Measurements from ENCODE around the gene HLF.

Gene HLF

GRCh38 chr17:55345132-55345531, 80.4 kb downstream of the HLF start:
- no peak for TF ChIP-seq CTCF (IDR thresholded peaks at IDR 0.05; ENCODE audit: control insufficient read depth, extremely low read depth, insufficient read depth)
- no peak for DNase-seq (ENCODE audit: low read depth)
- H3K4me3 ChIP-seq (ENCODE audit: low read depth, low read length) = no peak overlapping the region

DNA sequence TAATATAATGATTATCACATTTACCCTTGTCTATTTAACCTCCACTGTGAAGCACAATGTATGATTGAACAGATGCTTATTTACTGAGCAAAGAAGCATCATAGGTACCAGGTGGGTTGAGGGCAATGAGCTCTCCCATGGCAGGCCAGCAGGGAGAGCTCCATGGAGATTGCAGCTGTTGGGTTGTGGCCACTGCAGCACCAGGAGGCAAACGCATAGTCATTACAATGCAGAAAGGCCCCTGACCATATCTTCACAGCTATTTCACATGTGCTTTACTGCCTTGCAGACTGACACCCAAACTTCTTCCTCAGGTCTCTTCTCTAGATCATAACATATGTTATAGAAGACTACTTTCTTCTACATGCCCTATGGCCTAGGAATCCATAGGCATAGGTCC, 81.9 kb downstream of the HLF start:
- no peak for TF ChIP-seq CTCF (IDR thresholded peaks at IDR 0.05; ENCODE audit: control insufficient read depth, extremely low read depth, insufficient read depth)
- no peak overlapping the region for H3K4me3 ChIP-seq (ENCODE audit: low read depth, low read length)
- no peak for DNase-seq (ENCODE audit: low read depth)

DNA sequence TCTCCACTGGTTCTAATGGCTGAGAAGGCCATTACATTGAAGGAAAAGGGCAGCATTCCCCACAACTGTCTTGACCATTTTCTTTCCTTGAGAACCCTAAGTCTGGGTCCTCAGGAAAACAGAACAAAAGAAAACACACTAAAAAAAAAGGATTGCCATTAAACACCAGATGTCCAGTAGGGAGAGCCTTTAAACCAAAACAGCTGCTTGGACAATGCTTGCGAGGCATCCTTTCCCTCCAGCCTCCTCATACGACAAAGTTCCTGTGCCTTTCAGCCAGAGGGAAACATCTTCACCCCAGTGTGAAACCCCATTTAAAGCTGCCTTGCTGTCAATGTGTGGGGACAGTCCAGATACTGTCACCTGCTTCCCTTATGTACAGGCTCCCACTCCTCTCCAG, 82.6 kb downstream of the HLF start:
- TF ChIP-seq CTCF (IDR thresholded peaks at IDR 0.05; ENCODE audit: control insufficient read depth, extremely low read depth, insufficient read depth) = no peak
- H3K4me3 ChIP-seq (ENCODE audit: low read depth, low read length) = no peak overlapping the region
- no peak for DNase-seq (ENCODE audit: low read depth)

DNA sequence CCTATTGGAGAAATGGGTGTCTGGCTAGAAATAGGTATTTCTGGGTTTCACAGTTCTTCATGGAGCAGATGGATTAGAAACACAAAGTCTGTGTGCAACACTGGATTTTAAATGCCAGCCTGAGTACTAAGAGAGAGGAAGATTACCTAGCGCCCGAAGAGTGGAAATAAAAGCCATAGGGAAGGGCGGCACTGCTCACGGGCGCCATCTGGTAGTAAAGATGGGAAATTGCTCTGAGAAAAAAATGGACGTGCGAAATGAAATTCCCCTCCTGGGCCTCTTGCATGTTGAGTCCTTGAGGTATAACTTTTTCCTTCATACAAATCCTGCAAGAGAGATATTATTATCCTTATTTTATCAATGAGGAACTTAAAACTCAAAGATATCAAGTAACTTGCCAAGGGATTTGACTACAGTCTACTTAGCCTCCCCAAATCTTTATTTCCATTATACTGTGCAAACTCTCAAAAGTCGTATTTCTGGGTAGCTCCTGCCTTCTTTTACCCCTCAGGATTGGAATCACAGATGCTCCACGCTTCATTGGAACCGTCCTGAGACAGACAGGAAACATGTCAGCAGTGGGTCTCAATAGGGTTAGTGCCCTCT, 84.1 kb downstream of the HLF start:
- no peak overlapping the region for H3K4me3 ChIP-seq (ENCODE audit: low read depth, low read length)
- DNase-seq (ENCODE audit: low read depth) = no peak

GRCh38 chr17:55350825-55351205, 86.1 kb downstream of the HLF start:
- no peak for DNase-seq (ENCODE audit: low read depth)
- TF ChIP-seq CTCF (IDR thresholded peaks at IDR 0.05; ENCODE audit: control insufficient read depth, extremely low read depth, insufficient read depth) = no peak
- H3K4me3 ChIP-seq (ENCODE audit: low read depth, low read length) = no peak overlapping the region

More for the DNA sequence above, 84.1 kb downstream of the HLF start:
- peak; percentile 84 for TF ChIP-seq CTCF (IDR thresholded peaks at IDR 0.05; ENCODE audit: control insufficient read depth, extremely low read depth, insufficient read depth)

GRCh38 chr17:55351226-55351625, 86.5 kb downstream of the HLF start:
- TF ChIP-seq CTCF (IDR thresholded peaks at IDR 0.05; ENCODE audit: control insufficient read depth, extremely low read depth, insufficient read depth) = no peak
- H3K4me3 ChIP-seq (ENCODE audit: low read depth, low read length) = no peak overlapping the region
- DNase-seq (ENCODE audit: low read depth) = no peak

DNA sequence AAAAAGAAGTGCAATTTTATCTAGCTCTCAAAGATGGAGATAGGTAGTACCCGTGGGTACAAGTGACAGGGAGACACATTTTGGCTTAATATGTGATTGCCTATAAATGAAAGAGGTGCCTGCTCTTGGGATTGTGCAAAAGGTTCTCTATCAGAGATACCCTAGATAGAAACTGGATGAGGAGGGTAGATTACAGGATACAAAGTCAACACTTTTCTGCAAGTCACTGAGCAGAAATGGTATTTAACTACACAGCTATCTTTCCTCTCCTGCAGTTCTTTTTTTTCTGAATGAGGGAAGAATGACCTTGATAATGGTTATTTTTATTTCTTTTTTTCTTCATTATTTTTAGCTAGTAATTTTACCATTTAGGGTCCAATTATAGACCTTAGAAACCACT, 89.2 kb downstream of the HLF start:
- no peak overlapping the region for H3K4me3 ChIP-seq (ENCODE audit: low read depth, low read length)
- TF ChIP-seq CTCF (IDR thresholded peaks at IDR 0.05; ENCODE audit: control insufficient read depth, extremely low read depth, insufficient read depth) = no peak

More for the DNA sequence above, 89.2 kb downstream of the HLF start:
- no peak for DNase-seq (ENCODE audit: low read depth)
